ENCODE data around the gene ADK.
"Not testable (repeated sequence)": the region's sequence is repeated elsewhere in the genome, so short reads cannot be mapped to it uniquely, and the experiment has no call there.

The ADK gene

GRCh38 chr10:74146980-74147379 lies 4.0 kb upstream of the ADK start:
- DNase-seq = not testable (repeated sequence)

GRCh38 chr10:74150204-74150989 lies 624 bp upstream of the ADK start, which contains the start of gene AP3M1:
AP3M1 (minus strand) TSS chr10:74150828; CDS start chr10:74138379, 12,449 bp downstream.
- DNase-seq = peak; percentile 68 to 72

- no peak for DNase-seq
These were observed 1.1 kb downstream of the ADK start for GRCh38 chr10:74151879-74152722.

- no peak for DNase-seq
These were observed 2.1 kb downstream of the ADK start for GRCh38 chr10:74153123-74153522.

- no peak for DNase-seq
These were observed 2.7 kb downstream of the ADK start for GRCh38 chr10:74153676-74154075.

- no peak for DNase-seq
These were observed 5.9 kb downstream of the ADK start for GRCh38 chr10:74156919-74157289.

- DNase-seq = no peak
These were observed 9.0 kb downstream of the ADK start for GRCh38 chr10:74160013-74160412.

- no peak for DNase-seq
These were observed 12.5 kb downstream of the ADK start for GRCh38 chr10:74163319-74164068.

GRCh38 chr10:74164716-74165529 lies 13.9 kb downstream of the ADK start:
- no peak for DNase-seq

- DNase-seq = no peak
These were observed 14.5 kb downstream of the ADK start for GRCh38 chr10:74165530-74165901.

GRCh38 chr10:74167443-74167842 lies 16.4 kb downstream of the ADK start:
- no peak for DNase-seq

- DNase-seq = no peak
These were observed 20.6 kb downstream of the ADK start for GRCh38 chr10:74171625-74172024.

GRCh38 chr10:74174521-74174920 lies 23.5 kb downstream of the ADK start:
- DNase-seq = no peak

GRCh38 chr10:74175510-74176379 lies 24.7 kb downstream of the ADK start:
- DNase-seq = no peak

- DNase-seq = peak; percentile 91 to 93
These were observed 25.5 kb downstream of the ADK start for GRCh38 chr10:74176380-74177139.

GRCh38 chr10:74177140-74177677 lies 26.2 kb downstream of the ADK start:
- peak; percentile 33 to 35 for DNase-seq

GRCh38 chr10:74178042-74178791 lies 27.2 kb downstream of the ADK start:
- no peak for DNase-seq

GRCh38 chr10:74179111-74179710 lies 28.2 kb downstream of the ADK start:
- DNase-seq = no peak

GRCh38 chr10:74186678-74187077 lies 35.7 kb downstream of the ADK start:
- DNase-seq = no peak

All from stimulated activated CD4-positive, alpha-beta T cell treated with anti-CD3 and anti-CD28 coated beads, Interleukin-2, amount 100 ng/mL, for 48 hours (primary cell).